Activated CD8-positive, alpha-beta memory T cell treated with anti-CD3 and anti-CD28 coated beads for 4 hours (primary cell): ENCODE data around the gene NPRL2.

Experiments used
- DNase-seq, 2 donors: peaks; one replicate each; pipeline ENCODE4 v3.0.0-alpha.2; 2020; ENCODE audit warnings: low read depth in 2 of 2

The NPRL2 gene

DNA sequence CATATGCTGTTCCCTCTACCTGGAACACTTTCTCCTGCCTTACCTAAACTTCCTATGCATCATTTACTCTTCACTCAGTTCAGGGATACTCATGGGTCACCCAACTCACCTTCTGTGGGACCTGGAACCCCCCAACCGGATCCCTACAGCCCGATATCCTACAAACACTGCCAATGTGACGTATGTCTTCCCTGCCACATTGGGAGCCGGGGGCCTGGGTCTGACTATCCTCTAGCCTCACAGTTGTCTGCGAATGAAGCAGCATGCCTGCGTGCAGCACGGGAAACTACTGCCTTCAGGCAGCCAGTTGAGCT is 405 bp downstream of the NPRL2 start:
- no peak for DNase-seq

DNA sequence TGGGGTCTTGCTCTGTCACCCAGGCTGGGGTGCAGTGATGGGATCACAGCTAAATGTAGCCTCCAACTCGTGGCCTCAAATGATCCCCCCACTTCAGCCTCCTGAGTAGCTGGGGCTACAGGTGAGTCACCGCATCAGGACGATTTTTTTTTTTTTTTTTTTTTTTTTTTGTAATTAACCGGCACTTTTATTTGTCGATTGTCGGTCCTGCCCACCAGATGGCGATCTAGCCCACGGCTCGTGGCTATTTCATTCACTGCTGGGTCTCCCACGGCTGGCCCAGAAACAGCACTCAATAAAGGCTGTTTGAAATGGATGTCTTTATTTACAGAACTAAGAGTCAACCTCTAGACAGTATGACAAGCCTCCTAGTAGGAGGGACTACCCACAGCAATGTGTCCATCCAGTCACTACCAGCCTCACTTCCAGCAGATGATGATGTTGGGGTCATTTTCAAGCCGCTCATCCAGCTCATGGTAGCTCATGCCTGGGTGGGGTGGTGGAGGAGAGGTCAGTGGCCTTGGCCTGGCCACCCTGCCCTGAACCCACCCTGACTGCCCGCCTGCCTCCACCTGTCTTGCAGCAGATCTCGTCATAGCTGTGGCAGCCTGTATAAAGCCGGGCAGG is 3.3 kb downstream of the NPRL2 start:
- DNase-seq, result peak; percentile 54 to 63

DNA sequence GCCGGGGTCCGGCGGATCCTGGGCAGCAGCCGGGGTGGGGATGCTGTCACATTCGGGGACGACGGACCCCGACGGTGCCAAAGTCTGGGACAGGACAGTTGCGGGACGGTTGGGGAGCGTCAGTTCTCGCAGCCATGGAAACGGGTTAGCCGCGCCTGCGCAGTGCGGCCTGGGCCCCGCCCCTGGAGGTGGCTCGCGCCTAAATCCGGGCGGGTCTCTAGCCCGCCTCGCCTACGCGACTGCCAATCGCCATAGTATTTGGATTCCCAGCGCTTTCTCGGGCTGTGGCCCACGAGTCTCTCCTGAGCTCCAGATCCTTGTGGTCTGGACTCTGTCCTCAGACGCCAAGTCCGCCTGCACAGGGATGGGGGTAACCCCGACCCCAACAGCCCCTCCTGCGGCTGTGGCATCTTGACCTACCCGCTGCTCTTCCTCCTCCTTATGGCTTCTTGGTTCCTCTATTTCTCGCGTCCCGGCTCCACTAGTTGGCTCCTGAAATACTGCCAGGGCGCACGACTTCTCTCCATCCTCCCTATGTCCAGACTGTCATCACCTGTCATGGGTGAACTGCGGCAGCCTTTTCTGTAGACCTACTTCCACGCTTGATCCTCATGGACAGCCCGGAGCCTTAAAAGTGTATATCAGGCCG is 4.9 kb downstream of the NPRL2 start, which contains the start of gene ZMYND10:
Gene ZMYND10, minus strand, starts transcription at position 147 of the 649 bp plus-strand sequence. CDS start 153 bp downstream, outside the sequence.
- DNase-seq, result peak; percentile 35 to 45

DNA sequence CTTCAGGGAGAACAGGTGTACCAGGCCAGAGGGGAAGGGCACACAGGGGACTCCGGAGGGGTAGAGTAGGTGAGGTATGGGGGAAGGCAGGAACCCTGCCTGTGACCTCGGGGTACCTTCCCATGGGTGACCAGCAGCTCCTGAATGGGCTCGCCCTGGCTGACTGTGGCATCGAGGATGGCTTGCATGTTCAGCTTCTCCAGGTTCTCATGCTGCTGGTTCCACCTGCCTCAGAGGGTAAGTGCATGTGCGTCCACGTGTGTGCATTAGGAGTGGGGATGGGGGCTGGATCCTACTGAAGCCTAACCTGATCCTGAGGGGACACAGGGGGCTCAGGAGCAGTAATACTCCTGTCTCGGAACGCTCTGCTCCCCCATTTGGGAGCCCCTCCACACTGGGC is 5.6 kb downstream of the NPRL2 start:
- no peak for DNase-seq

- no peak for DNase-seq
Measured at GRCh38 chr3:50342813-50343633, 7.6 kb downstream of the NPRL2 start.

DNA sequence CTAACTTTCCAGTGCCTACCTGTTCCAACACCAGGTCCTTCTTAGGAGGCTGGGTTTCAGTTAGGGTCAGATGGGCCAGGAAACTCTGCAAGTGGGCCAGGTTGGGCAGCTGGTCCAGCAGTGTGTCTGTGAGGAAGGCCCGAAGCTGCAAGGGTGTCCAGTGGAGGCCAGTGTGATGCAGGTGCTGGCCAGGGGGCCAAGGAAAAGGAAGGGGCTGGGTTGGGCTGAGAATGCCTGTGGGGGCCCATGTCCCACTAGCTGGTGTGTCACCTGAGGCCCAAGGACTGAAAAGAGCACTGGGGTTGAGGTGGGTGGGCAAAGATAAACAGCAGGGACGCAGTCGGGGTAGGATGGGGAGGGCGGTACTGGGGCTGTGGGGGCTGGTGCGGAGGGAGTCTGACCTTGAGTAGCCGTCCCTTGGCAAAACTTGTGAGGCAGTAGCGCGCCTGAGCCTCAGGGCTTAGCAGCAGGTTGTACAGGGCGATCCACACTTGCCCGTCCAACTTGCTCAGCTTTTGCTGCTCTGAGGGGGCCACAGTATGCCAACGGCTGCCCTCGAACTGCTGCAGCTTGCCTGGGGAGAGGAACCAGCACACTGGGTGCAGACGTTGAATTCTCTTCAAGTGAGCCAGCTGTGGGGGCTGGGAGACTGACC is 8.5 kb downstream of the NPRL2 start:
- DNase-seq, result no peak

GRCh38 chr3:50341537-50341936 is 9.0 kb downstream of the NPRL2 start:
- no peak for DNase-seq

GRCh38 chr3:50340448-50341329 is 9.9 kb downstream of the NPRL2 start, which contains the start of gene RASSF1:
Gene RASSF1 (minus strand): TSS chr3:50340836. CDS start chr3:50340805, 31 bp downstream.
- DNase-seq, result peak in 1 of 2 donors; percentile 41

- no peak for DNase-seq
Measured at GRCh38 chr3:50340147-50340447, 10.5 kb downstream of the NPRL2 start.

DNA sequence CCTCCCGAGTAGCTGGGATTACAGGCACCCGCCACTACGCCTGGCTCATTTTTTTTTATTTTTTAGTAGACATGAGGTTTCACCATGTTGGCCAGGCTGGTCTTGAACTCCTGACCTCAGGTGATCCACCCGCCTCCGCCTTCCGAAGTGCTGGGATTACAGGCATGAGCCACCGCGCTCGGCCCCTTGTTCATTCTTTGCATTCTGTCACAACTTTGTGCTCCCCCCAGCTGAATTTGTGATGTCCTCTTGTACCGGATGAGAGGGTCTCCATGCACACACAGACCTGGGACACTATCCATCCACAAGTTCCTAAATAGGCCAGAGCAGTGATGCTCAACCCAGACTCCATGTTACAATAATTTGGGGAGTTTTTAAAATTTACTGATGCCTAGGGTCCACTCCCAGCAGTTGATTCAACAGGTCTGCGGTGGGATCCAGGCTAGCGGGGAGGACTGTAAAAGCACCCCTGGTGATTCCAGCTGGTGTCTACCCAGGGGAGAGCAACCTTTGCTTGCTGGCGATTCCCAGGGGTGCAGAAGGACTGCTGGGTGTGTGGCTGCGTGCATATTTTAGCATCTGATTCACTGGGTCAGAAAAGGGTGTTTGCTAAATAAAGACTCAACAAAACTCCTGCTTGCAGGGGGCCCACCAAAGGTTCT is 11.0 kb downstream of the NPRL2 start:
- DNase-seq, result no peak

DNA sequence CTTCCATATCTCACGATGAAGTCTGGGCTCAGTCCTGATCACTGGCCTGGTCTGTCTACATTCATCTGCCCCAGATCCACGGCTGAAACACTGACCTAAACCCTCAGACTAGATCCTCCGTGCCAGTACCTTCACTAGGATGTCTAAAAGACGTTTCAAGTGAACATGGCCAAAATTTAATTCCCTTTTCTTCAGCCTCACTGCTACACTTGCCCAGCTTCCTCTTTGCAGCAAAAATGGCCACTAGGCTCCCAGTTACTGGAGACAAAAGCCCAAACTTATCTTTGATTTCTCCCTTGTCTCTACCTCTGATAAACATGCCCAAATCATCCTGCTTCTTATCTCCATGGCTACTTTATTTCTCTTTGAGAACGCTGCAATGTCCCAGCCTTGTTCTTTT is 11.6 kb downstream of the NPRL2 start:
- no peak for DNase-seq

GRCh38 chr3:50337175-50337861 is 13.3 kb downstream of the NPRL2 start:
- peak; percentile 89 to 93 for DNase-seq

GRCh38 chr3:50336452-50337174 is 14.0 kb downstream of the NPRL2 start:
- no peak for DNase-seq

DNA sequence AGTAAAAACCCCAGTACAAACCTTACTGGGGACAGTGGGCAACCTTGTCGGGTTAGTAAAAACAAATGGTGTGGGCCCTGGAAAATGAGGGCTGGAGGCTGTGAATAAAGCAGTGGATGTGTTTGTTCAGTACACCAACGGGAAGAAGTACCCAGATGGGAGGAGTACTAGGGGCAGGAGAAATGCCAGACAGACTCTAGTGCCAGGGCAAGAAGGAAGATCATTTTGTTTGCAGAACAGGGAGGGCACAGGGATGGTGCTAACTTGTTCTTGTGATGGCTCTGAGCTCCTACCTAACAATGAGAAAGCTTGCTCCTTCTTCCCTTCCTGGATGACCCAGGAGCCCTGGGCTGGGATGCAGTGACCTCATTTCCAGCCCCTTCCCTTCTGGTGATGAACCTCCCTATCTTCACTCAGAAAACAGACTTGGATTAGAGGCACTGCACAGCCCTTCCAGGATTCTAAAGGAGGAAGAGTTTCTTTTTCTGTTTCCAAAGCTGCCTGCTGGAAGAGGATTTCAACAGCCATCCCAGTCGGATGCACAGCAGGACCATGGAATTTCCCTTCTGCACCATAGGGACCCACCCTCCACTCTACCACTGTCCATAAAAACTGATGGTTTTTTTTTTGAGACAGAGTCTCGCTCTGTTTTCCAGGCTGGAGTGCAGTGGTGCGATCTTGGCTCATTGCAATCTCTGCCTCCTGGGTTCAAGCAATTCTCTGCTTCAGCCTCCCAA is 16.1 kb downstream of the NPRL2 start:
- DNase-seq, result no peak

GRCh38 chr3:50333744-50334328 is 16.7 kb downstream of the NPRL2 start:
- DNase-seq, result no peak

GRCh38 chr3:50331364-50331907 is 19.1 kb downstream of the NPRL2 start:
- DNase-seq, result no peak

DNA sequence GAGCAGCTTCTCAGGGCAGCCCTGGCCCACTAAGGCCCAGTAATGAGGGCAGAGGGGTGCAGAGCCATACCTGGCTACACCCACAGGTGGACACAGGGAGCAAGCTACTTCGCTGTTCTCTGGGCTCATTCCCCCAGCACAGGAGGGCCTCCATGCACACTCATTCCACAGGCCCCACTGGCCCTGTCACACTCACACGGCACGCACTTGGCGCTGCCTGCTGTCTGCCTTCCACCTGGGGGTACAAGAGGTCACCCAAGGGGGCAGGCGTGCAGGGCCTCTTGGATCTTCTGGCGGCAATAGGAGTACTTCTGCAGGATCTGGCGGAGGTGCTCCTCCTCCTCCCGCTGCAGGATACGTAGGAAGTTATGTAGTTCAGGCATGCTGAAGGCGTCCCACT is 20.2 kb downstream of the NPRL2 start:
- DNase-seq, result no peak
